Inferior parietal cortex (tissue), 1 donor: ENCODE data around the gene KIAA1328.
"Not testable (repeated sequence)": the region's sequence is repeated elsewhere in the genome, so short reads cannot be mapped to it uniquely, and the experiment has no call there.

ENCODE experiments used
- DNase-seq: peaks from one replicate; pipeline ENCODE4 v3.0.0-alpha.2; 2016; ENCODE audit errors: extremely low spot score

The KIAA1328 gene

GRCh38 chr18:36887114-36887513, 58.2 kb downstream of the KIAA1328 start:
- no peak for DNase-seq

DNA sequence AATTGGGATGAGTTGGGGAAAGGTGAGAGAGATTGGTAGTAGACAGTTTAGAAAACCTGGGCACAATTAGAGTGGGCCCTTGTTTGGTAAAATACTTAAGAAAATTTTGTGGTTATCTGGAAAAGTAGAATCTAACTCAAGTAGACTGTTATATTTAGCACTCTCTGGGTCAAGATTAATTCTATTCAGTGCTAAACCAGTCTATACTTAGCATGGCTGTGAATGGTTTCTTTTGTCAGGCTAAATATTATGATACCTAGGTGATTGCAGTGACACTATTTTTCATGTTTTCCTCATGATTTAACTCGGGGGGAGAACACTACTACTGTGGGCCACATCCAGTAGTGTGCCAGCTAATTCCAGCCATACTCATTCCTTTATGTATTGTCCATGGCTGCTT, 58.9 kb downstream of the KIAA1328 start:
- DNase-seq = no peak

GRCh38 chr18:36888778-36889177, 59.9 kb downstream of the KIAA1328 start:
- DNase-seq = no peak

DNA sequence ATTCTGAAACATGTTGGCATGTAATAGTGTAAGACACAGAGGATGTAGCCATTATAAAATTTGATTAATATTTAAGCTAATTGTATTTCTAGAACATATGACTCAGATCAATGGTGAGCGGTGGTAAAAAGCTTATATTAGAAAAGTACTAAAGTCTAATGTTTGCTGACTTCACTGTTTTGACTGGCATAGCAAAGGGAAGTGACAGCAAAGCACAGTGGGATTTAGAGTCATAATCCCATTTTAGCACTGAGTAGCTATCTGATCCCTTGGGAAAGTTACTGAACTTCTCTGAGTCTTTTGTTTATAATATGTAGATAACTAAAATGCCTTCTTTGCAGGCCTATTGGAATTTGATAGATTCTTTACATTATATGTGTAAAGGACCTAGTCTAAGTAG, 60.4 kb downstream of the KIAA1328 start:
- no peak for DNase-seq

- DNase-seq = no peak
Measured at GRCh38 chr18:36889742-36890141, 60.8 kb downstream of the KIAA1328 start.

- DNase-seq = no peak
Measured at GRCh38 chr18:36890598-36890997, 61.7 kb downstream of the KIAA1328 start.

- no peak for DNase-seq
Measured at GRCh38 chr18:36893227-36893626, 64.3 kb downstream of the KIAA1328 start.

DNA sequence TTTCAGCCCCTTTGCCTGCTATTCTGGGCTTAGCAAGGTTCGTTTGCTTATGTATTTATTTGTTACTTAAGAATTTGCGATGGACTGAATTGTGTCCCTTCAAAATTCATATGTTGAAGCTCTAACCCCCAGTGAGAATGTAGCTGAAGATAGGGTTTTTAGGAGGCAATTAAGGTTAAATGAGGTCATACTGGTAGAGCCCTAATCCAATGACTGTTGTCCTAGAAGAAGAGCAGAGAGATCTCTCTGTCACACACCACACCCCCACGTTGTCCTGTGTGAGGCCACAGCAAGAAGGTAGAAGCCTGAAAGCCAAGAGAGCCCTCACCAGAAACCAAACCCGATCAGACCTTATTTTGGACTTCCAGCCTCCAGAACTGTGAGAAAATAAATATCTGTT, 66.7 kb downstream of the KIAA1328 start:
- DNase-seq = no peak

DNA sequence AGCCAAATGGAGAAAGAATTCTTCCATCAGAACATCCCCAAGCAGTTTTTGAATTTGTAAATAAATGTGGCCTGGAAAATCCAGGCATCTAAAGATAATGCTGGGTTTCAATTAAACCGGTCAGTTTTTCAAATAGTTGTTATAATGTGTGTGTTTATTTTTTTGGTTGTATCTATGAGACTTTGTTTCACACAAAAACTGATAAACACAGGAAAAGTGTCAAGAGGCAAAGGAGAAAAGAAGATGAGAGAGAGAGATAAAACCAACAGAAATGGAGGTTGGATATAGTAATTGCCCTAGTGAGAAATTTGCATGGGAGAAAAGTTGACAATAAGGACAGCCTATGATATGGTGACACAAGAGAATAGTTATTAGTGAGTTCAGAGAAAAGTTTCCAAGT, 68.3 kb downstream of the KIAA1328 start:
- DNase-seq = no peak

- no peak for DNase-seq
Measured at GRCh38 chr18:36899289-36899688, 70.4 kb downstream of the KIAA1328 start.

DNA sequence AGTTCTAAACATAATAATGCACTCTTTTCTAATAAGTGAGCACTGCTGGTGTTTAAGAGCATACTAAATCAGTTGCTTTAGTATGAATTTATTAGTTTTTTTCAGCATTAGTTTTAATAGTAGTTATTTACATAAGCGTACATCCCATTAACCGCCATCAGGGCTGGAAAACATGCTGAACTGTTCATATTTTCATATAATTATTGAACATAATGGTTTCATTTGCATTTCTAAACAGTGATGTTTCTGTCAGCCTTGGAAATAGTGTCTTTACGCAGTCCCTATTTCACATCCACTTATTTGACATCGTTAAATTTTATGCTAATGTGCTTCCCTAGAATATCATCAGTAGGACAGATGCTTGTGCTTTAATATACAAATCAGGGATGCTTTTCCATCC, 71.5 kb downstream of the KIAA1328 start:
- no peak for DNase-seq

- no peak for DNase-seq
Measured at GRCh38 chr18:36901277-36901701, 72.4 kb downstream of the KIAA1328 start.

DNA sequence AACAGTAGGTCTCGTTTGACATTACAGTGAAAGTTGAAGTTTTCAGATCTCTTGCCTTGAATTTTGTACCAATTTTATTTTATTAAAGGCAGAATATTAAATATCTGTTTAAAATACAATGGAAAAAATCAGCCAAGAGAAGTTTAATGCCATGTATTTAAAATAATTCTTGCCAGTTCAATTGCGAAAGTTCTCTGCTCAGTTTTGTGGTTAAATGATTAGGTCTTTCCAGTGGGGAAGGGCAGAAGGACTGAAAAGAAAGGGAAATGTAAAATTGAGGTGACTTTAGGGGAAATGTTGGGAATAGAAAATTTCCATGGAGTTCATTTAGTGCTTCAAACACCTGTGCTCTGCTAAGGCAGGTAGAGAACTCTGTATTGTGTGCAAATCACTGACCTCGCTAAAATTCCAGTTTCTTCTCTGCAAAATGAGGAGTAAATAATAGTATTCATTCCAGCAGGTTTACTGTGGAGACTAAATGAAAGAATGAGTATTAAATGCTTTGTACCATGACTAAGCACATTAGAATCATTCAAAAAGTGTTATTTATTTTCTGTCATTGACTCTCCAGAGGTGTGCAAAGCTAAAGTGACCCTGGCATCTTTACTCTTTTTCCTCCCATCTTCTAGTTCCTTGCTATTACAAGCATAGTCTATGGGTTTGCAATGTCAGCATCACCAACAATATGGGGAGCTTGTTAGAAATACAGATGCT, 74.4 kb downstream of the KIAA1328 start:
- no peak for DNase-seq

DNA sequence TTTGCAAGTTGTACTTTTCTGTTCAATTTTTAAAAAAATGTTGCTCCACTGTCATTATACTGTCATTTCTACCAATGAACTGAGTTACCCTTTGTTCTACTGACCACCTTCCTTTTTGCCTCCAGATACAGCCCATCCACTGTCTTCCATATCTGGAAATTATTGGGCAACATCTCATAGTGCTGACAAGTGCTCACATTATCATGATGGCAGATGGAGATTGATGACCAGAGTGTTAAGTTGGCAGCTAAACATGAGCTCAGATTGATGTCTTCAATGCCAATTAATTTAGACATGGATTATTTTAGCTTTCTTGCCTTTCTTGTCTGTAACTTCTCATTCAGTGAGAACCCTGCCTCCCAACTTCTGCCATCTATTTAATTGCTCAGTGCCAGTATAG, 76.6 kb downstream of the KIAA1328 start:
- no peak for DNase-seq

- DNase-seq = not testable (repeated sequence)
Measured at GRCh38 chr18:36909282-36909681, 80.4 kb downstream of the KIAA1328 start.

- no peak for DNase-seq
Measured at GRCh38 chr18:36912887-36913286, 84.0 kb downstream of the KIAA1328 start.

GRCh38 chr18:36917907-36918306, 89.0 kb downstream of the KIAA1328 start:
- no peak for DNase-seq

- DNase-seq = no peak
Measured at GRCh38 chr18:36929601-36930000, 100.7 kb downstream of the KIAA1328 start.

DNA sequence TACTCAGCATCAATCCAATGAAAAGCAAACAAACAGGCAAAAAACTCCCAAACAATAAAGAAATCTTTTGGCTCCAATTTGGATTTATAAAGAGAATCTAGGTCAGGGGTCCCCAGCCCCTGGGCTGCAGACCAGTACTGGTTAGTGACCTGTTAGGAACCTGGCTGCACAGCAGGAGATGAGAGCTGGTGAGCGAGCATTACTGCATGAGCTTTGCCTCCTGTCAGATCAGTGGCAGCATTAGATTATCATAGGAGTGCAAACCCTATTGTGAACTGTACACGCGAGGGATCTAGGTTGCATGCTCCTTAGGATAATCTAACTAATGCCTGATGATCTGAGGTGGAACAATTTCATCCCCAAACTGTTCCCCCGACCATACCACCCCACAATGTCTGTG, 102.2 kb downstream of the KIAA1328 start:
- no peak for DNase-seq

DNA sequence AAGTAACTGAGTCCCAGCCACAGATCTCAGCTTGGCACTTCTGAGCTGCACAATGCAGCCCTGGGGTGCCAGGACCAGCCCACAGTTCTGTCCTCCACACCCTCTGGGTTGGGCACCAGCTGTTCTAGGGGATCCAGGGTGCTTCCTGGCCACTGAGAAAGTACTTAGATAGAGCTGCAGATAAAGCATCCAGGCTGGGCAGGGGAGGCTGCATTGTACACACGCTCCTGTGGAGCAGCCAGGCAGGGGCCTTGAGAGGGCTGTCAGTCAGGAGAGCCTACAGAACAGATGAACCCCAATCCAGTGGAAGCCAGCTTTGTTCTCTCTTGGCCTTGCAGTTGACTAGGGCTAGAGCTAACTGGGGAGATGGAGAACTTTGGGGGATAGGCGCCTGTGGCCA, 104.6 kb downstream of the KIAA1328 start:
- no peak for DNase-seq

DNA sequence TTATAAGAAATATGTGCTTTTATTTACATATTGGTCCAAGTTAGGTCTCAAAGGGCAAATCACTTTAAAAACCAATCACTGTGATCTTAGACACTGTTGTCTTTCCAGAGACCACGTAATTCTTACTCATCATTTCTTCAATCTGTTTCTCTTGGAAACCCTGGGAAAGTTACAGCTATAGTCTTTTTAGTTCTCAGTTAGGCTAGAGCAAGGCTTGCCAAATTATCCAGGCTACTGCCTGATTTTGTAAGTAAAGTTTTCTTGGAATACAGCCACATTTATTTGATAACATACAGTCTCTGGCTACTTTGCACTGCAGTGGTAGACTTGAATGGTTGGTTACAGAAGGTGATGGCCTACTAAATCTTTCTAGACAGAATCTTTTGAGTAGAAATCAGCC, 106.0 kb downstream of the KIAA1328 start:
- no peak for DNase-seq

DNA sequence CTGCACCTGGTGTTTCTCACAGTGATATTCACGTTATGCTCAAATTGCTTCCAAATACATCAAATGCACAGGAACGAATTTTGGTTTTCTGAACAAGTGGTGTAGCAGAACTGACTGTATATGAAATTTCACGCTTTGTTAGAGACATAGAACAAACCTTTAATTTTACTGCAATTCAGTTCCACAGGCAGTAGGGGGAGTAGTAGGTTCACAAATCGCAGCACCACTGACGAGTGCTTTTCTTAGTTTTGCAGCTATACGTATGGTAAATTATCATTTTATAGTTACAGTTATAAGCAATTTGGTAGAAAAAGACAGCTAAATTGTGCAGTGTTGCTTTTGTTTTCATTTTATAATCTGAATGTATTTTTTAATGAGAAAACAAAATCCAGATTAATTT, 113.3 kb downstream of the KIAA1328 start:
- DNase-seq = no peak

DNA sequence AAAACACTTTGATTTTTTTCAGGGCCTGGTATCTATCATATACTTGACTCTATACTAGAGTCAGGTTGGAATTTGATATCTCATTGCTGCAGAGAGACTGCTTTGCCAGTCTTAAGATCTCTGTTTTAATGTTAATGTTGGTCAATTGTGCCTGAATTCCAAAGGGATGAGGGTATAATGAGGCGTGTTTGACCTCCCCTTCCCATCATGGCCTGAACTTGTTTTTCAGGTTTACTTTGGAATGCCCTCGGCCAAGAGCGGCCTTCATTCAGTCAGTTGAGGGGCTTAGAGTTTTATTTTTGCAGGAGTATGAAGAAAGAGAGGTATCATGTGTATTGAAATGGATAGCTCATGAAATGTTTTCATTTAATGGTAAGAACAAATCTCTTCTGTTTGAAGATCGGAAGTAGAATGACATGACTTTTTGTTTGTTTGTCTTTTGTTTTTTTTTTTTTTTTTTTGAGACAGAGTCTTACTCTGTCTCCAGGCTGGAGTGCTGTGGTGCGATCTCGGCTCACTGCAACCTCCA, 119.0 kb downstream of the KIAA1328 start:
- no peak for DNase-seq

- DNase-seq = no peak
Measured at GRCh38 chr18:36950282-36950681, 121.4 kb downstream of the KIAA1328 start.
